SK-N-SH (cell line): ENCODE measurements around the gene RBX1.
"Not testable (repeated sequence)": the region's sequence is repeated elsewhere in the genome, so short reads cannot be mapped to it uniquely, and the experiment has no call there.

Experiments
- CTCF ChIP-seq: fragments of 200-600 bp; sonication (generic); IDR thresholded peaks from 2 replicates; pipeline ENCODE4 v1.6.1; 2017; ENCODE audit warnings: antibody characterized with exemption, mild to moderate bottlenecking, moderate library complexity
- EZH2phosphoT487 ChIP-seq: fragments of 200-600 bp; sonication (generic); IDR thresholded peaks from 2 replicates; pipeline ENCODE4 v1.6.1; 2017; ENCODE audit warnings: low read depth, mixed run types, mild to moderate bottlenecking, antibody characterized with exemption, moderate library complexity, borderline replicate concordance
- GATA2 ChIP-seq: sonication (generic); formaldehyde crosslinking; IDR thresholded peaks from 2 replicates; pipeline ENCODE4 v1.5.0; 2020; ENCODE audit warnings: mild to moderate bottlenecking, missing genetic modification reagents
- MAX ChIP-seq: IDR thresholded peaks from 2 replicates; pipeline ENCODE4 v1.4.0; 2012; ENCODE audit warnings: low read depth
- MXI1 ChIP-seq: IDR thresholded peaks from 2 replicates; pipeline ENCODE4 v1.6.1; 2012; ENCODE audit warnings: mild to moderate bottlenecking, low read depth, low read length, improper control_type of control experiment
- PBX3 ChIP-seq: IDR thresholded peaks from 2 replicates; pipeline ENCODE4; 2012
- POLR2AphosphoS5 ChIP-seq: IDR thresholded peaks from 2 replicates; pipeline ENCODE4 v1.6.1; 2012; ENCODE audit warnings: low read depth, low read length
- REST ChIP-seq: IDR thresholded peaks from 2 replicates; pipeline ENCODE4 v1.6.1; 2012; ENCODE audit warnings: mild to moderate bottlenecking, low read depth, low read length, moderate library complexity
- TEAD4 ChIP-seq: IDR thresholded peaks from 2 replicates; pipeline ENCODE4 v1.4.0; 2012; ENCODE audit warnings: mild to moderate bottlenecking, borderline replicate concordance; ENCODE audit not compliant: insufficient read depth

- TF ChIP-seq MXI1, CTCF, POLR2AphosphoS5, PBX3, GATA2, REST, TEAD4, MAX, EZH2phosphoT487: not testable (repeated sequence)
Measured at GRCh38 chr22:40912987-40913386, 38.2 kb upstream of the RBX1 start.
